C1 segment of cervical spinal cord (tissue), 14 donors: Measurements from ENCODE around the gene EIF5.
A peak's percentile ranks its signal among the peaks of the same experiment; 100 is the strongest.
"Not testable (repeated sequence)": the region's sequence is repeated elsewhere in the genome, so short reads cannot be mapped to it uniquely, and the experiment has no call there.

Experiments used
- DNase-seq, 14 donors: peaks; one replicate each; lab custom pipeline; 2025; lab: John Stamatoyannopoulos, UW

Gene EIF5

DNA sequence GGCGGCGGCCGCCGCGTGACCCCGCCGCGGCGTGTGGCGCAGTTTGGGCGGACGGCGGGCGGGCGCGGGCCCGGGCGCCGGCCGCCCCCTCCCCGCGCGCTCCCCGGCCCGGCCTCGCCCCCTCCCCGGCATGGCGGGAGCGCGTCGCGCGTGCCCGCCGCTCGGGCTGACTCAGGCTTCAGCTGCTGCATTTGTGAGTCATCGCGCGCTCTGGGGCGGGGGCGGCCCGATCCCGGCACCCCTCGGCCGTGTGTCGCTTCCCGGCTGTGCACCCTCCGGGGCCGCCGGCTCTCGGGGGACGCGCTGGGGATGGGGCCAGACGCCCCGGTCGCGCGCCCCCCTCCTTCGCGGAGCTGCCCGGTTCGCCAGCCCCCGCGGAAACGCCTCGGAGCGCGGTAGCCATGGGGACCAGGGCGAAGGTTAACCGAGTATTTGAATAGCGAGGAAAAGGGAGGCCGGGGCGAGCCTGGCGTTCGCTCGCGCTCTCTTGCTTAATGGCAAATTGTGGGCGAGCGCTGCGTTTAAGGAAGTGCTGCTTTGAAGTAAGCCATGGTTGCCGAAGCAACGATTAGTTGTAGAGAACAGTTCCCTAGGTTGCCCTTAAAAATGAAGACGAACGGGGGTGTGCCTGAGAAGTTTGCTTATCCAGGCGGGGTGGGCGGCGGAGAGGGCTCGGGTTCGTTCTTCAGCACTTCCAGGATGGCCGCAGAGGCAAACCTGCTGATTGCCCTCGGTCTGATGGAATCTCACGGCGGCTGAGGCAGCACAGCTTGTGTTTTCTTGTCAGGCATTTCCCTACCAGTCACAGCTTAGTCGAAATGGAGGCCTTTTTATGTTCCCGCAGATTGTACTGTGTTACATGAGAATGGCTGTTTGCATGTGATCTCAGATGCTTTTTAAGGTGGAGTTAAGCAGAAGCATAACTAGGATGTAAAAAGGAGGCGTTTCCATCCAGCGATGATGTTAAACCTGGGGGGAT, 896 bp downstream of the EIF5 start:
- DNase-seq = peak in 11 of 14 donors; percentile 57 to 91 (median 67)

DNA sequence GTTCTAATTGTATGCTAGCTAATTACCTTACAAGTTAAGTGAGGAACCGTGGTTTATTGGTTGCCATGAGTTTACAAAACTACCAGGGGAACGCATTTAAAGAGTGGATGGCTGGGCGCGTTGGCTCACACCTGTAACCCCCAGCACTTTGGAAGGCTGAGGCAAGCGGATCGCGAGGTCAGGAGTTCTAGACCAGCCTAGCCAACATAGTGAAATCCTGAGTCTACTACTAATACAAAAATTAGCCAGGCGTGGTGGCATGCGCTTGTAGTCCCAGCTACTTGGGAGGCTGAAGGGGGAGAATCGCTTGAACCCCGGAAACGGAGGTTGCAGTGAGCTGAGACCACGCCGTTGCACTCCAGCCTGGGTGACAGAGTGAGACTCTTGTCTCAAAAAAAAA, 2.2 kb downstream of the EIF5 start:
- DNase-seq = no peak

DNA sequence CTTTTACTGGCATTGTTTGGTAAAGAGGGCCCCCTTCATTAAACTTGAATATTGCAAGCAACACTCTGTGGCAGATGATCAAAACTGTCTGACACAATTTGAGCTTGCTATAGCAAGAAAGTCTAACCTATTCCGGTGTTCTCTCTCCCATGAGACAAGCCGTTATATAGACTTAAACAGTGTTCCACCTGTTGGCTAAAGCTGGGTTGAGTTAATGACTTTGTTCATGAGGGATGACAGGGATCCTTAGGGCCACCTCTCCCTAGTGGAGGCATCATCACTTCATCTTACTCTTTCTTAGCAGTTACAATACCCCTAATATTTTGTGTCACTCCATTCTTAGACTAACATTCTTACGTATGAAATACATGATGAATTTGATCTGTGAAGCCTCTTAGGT, 3.8 kb downstream of the EIF5 start:
- no peak for DNase-seq

DNA sequence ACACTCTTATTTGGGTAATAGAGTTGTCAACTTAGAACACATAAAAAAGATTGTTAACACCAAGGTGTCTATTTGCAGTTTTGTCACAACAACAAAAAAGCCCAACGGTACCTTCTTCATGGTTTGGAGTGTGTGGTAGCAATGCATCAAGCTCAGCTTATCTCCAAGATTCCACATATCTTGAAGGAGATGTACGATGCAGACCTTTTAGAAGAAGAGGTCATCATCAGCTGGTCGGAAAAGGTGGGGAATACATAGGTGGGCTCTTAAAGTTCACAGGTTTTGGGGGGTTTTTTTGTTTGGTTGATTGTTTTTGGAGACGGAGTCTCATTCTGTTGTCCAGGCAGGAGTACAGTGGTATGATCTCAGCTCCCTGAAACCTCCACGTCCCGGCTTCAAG, 5.5 kb downstream of the EIF5 start:
- no peak for DNase-seq

DNA sequence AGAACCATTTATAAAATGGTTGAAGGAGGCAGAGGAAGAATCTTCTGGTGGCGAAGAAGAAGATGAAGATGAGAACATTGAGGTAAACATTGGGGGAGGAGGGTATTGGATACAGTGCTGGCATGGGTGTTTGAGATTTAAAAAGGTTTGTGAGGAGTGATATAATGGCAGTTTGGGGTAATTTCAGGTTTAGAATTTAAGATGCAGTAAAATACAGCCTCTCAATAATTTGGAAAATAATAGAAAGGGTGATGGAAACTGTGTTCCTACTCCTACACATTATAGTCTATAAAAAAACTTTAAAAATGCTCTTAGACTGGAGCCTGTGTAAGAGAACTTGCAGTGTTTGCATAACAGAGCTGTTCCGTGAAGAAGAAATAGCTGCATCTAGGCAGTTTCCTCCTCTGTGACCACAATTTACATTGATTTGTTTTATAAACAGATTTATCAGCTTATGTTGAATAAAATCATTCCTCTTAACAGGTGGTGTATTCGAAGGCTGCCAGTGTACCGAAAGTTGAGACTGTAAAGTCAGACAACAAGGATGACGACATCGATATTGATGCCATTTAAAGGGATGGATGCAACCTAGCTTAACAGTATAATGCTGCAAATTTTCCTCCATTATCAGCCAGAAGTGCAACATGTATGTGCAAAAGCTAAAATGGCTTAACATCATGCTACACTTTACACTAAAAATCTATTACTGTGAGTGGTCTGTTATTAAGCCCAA, 6.6 kb downstream of the EIF5 start:
- no peak for DNase-seq

DNA sequence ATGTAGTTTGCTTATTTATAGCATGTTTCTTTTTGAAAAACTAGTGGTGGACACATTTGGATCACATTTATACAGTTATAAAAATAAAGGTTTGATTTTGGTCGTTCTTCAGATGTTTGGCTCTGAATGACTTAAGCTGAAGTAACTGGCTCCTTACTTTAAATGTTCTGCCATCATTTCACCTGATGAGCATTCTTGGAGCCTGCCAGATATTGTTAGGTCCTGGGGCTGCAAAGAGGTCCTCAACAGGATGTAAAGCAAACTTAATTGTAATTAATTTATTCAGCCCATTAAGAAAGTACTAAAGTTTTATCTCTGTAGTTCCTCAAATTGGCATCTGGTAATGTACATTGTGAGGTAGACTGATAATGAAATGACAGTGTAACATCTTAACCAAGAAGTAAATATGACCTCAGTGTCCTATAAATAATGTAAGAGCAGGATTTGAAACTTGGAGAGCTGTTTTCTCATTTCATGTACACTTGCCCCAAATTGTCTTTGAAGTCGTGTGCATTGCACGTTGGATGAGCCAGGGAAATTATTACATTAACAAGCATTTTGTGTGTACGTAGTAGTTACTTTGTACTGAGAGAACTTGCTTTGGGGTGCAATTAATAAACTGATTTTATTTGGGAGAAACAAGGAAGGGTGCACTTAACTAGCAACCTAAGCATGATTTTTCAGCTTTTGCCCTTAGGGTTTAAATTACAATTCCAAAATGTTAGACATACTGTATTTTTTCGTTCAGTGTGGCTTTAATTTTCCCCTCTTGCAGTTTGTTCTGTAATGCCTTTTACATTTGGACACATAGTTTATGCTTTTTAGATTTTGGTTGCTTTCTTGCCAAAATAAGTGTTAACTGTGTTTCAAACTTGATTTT, 7.5 kb downstream of the EIF5 start:
- DNase-seq = no peak

DNA sequence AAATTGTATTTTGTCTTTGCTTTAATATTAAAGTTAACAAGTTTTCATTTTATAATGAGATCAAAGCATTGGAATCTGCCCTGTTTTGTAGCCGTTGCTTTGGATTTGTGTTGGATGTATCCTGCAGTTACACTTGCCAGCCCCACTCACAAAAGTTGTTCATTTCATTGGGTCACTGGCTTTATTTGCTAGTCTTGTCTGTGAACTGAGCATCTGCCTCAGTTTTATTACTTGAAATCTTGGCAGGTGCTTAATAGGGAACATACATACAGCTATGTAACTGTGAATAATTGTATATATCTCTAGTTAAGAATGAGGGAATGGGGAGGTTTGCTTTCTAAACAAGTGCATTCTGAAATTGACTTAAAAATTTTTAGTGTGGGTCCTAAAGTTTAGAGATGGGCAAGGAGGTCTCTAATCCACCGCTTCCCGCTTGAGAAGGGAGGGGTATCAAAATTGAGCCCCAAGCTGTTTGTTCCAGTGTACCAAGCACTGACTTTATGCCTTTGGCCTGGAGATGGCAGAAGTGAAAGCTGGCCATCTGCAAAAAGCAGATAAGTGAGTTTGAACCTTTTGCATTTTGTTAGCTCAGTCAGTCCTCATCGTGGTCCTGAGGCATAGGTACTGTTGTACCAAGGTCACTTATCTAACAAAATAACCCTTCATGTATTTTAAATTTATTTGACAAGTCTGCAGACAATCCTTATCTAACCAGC, 9.3 kb downstream of the EIF5 start:
- no peak for DNase-seq

DNA sequence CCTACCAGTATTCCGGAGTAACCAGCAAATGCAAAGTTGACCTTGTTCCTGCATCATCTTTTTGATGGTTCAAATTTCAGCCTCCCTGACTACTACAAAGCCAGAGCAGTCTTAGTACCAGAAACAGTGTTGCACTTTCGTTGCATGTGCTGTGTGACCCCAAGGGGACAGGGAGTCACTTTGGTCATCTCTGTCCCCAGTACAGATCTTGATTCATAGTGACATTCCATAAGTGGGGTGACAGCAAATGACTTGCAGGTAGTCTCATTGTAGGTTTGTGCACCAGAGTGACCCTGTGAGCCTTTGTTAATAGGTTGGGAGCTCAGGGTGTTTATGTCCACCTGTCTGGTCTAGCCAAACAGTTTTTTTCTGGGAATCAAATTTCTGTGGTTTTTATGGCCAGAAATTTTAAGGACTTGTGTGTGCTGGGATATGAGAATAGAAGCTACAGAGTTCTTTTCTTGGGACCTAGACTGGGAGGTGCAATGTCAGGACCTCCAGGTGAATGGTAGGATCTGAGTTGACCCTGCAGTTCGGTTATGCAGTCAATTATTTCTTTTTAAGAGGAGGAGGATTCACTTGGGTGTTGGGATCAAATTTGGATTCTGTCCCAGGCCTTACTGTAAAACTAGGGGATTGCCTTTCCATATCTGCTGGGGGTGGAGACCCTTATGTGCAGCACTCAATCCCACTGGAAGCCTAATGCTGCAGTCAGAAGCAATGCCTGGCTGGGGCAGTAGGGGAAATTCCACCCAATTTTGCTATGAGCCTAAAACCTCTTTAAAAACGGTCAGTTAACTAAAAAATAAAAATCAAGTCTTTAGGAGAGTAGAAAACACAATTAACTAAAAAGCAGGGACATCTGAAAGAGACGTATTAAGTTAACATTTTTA, 10.1 kb downstream of the EIF5 start:
- DNase-seq = no peak

DNA sequence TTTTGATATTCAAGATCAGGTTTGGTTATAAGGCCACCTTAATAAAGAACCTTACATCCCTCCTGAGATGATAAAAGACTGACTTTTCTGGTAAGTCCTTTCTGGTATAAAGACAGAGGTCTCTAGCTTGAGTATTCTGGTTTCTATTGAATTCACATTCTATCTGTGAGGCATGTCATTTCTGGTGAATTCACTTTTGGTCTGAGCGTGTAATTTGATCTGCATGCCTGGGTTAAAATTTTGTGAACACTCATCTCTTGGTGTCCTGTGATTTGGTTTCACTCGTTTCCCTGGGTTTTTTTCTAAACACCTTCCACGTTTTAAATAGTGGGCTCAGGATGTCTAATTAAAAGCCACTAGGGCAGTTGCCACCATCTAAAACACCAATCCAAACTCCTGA, 12.2 kb downstream of the EIF5 start:
- no peak for DNase-seq

DNA sequence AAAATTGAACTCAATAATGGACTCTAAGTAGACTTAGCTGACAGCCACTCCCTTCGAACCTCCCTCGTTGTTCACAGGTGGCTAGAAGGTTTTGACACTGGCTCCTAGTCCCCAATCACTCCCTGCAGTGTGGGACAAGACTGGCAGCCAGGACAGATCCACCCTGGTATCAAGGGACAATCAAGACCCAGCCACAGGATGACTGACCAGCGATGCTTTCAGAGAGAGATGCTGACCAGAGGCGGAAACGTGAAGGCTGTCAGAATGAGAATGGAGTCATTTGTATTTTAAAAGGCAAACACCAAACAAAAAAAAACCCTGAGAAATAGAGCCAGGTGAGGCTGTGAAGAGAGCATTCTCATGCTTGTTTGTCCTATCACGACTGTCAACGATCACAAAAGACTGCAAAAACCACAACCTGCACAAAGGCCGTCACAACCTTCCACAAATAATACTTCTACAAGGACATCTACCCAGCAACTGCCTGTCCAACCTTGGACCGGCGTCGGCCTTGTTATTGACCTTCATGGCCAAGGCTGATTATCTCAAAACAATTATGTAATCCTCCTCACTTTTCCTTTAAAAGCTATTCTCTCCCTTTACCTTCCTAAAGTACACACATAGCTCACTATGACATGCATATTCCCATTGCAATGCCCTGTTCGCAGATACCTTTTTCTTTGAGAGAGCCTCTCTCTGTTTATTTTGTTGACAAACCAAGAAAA, 13.2 kb downstream of the EIF5 start:
- DNase-seq = no peak

DNA sequence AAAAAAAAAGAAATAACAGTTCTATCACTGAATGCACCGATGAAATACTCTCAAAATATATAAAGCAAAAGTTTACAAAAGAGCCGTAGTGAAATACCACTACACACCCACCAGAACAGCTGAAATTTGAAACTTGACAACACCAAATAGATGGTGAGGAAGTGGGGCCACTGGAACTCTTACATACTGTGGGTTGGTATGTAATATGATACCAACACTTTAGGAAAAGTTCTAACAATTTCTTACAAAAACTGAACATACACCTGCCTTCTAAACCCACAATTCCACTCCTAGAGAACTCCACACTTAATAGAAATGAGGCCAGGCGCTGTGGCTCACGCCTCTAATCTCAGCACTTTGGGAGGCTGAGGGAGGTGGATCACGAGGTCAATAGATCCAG, 14.1 kb downstream of the EIF5 start:
- no peak for DNase-seq

DNA sequence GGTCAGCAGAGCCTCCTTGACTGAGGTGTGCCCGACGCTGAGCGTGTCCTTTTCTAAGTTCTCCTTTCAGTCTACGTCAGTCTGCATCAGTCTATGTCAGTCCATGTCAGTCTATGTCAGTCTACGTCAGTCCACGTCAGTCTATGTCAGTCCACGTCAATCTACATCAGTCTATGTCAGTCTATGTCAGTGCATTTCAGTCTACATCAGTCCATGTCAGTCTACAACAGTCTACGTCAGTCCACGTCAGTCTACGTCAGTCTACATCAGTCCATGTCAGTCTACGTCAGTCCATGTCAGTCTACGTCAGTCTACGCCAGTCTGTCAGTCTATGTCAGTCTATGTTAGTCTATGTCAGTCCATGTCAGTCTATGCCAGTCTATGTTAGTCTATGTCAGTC, 15.9 kb downstream of the EIF5 start:
- DNase-seq = no peak

DNA sequence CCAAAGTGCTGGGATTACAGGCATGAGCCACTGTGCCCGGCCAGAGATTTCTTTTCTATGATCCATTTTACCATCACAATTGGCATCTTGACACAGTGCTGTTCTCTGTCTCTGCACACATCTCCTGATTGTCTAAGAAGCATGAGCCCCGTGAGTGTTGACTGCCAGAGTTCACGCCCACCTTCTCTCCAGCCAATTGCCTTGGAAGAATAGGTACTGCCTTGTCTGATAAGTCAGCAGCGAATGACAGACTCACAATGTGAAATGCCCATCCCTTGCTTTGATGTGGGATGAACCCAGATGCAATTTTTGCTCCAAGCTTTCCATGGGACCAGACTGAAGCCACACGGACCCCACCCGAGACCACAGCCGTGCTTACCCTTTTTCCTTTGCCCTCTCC, 19.3 kb downstream of the EIF5 start:
- DNase-seq = no peak

DNA sequence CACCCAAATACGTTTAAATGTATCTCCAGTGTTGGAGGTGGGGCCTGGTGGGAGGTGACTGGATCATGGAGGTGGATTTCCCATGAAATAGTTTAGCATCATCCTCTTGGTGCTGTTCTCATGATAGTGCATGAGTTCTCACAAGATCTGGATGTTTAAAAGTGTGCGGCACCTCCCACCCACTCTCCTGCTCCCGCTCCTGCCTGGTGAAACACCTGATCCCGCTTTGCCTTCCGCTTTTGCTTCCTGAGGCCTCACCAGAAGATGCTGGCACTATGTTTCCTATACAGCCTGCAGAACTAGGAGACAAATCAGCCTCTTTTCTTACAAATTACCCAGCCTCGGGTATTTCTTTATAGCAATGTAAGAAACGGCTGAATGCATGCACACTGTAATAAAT, 20.1 kb downstream of the EIF5 start:
- DNase-seq = no peak

DNA sequence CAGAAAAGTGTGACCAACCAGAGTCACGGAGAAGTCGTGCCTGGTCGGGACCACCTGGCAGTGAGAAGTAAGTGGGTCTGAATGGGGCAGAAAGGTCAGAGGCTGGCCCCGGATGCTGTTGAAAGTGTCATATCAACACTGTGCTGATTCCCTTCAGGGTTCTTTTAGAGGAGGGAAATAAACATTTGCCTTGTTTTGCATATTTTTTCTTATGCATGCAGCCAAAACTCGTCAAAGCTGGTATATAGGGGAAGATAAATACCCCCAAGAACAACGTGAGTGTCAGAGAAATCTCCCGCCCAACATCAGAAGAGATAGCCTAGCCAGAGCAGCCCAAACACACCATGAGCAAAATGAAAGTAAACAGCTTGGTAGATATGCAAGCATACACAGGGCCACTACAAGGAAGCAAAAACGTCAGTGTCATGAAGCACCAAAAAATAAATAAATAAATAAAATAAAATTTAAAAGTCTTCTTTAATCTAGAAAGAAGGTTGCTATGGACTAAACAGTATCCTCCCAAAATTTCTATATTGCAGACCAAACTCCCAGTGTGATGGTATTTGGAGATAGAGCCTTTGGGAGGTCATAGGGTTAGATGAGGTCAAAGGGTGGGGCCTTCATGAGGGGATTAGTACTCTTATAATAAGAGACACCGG, 22.1 kb downstream of the EIF5 start:
- DNase-seq = no peak

DNA sequence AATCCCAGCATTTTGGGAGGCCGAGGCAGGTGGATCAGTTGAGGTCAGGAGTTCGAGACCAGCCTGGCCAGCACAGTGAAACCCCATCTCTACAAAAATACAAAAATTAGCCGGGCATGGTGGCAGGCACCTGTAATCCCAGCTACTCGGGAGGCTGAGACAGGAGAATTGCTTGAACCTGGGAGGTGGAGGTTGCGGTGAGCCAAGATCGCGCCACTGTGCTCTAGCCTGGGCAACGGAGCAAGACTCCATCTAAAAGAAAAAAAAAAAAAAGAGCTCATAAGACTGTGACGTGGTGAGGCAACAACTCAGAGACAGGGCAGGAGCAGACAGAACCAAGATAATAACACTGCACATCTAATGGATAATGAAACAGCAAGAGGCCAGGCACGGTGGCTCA, 23.5 kb downstream of the EIF5 start:
- not testable (repeated sequence) for DNase-seq

DNA sequence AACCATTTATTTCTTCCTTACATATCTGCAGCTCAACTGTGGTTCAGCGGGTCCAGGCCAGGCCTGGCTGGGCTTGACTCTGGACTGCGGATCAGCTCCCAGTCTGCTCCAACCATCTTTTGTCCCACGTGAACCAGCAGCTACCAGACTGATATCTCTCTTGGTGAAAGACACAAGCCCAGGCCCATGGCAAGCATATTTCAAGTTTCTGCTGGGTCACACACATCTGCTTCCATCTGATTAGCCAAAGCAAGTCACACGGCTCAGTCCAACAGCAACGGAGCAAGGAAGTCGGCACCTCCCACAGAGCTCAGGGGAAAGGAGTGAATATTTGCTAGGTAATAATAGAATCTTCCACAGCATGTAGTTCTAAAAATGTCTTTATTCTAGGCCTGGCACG, 26.5 kb downstream of the EIF5 start:
- no peak for DNase-seq

DNA sequence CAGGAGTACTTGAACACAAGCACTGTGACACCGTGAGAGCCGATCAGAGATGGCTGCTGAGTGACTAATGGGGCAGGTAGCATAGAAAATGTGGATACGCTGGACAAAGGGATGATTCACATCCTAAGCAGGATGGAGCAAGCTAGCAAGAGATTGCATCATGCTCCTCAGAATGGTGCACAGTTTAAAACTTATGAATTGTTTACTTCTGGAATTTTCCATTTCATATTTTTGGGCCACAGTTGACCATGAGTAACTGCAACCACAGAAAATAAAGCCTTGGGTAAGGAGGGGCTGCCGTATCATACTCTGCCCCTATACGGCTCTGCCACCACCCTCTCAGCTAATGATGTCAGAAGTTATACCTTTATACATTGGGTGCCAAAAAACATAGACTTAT, 27.8 kb downstream of the EIF5 start:
- DNase-seq = no peak

DNA sequence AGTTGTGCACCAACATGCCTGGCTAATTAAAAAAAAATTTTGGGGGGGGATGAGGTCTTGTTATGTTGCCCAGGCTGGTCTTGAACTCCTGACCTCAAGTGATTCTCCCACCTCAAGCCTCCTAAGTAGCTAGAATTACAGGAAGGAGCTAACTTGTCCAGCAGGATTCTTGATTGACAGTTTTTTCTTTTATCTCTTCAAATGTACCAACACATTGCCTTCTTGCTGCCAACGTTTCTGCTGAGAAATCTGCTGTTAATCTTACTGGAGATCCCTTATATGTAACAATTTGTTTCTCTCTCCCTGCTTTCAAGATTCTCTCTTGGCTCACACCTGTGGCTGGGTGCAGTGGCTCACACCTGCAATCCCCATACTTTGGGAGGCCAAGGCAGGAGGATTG, 28.7 kb downstream of the EIF5 start:
- no peak for DNase-seq
